K562 (cell line): ENCODE measurements around the gene STX18.

Source experiments
- CBX5 ChIP-seq: IDR thresholded peaks from 2 replicates; pipeline ENCODE4 v1.6.1; 2014; ENCODE audit warnings: low read depth, borderline replicate concordance
- ETV5 ChIP-seq: sonication (generic); formaldehyde crosslinking; IDR thresholded peaks from 2 replicates; pipeline ENCODE4 v1.4.0; 2020; ENCODE audit warnings: low read depth, mild to moderate bottlenecking, missing genetic modification reagents
- JUN ChIP-seq, 2 experiments: sonication (generic) in 1 of 2; formaldehyde crosslinking in 1 of 2; IDR thresholded peaks; 2 replicates each; pipeline versions ENCODE4 v1.6.1 to v1.8.0; 2012 to 2022; ENCODE audit warnings: borderline replicate concordance in 2 of 2, mild to moderate bottlenecking in 2 of 2, improper control_type of control experiment in 1 of 2, low read depth in 1 of 2, low read length in 1 of 2, missing genetic modification reagents in 1 of 2
- KLF10 ChIP-seq: fragments of 250-450 bp; sonication (Bioruptor Pico); IDR thresholded peaks from 2 replicates; pipeline ENCODE4 v1.6.1; 2021; ENCODE audit warnings: matching md5 sums
- KLF16 ChIP-seq: IDR thresholded peaks from 2 replicates; pipeline ENCODE4 v1.6.1; 2016; ENCODE audit warnings: antibody characterized with exemption
- NEUROD1 ChIP-seq: fragments of 150-350 bp; IDR thresholded peaks from 2 replicates; pipeline ENCODE4 v1.6.1; 2014; ENCODE audit warnings: borderline replicate concordance, low read length, low read depth; ENCODE audit not compliant: partially characterized antibody
- SP2 ChIP-seq: IDR thresholded peaks from 2 replicates; pipeline ENCODE4 v1.6.1; 2011; ENCODE audit warnings: mild to moderate bottlenecking, low read depth, low read length, moderate library complexity; ENCODE audit not compliant: poor library complexity, severe bottlenecking; ENCODE audit errors: extremely low read depth
- TEAD1 ChIP-seq, 2 experiments: fragments of 450-650 bp in 1 of 2; sonication (generic) in 1 of 2; formaldehyde crosslinking; IDR thresholded peaks; 2 replicates each; pipeline versions ENCODE4 v1.4.0 to v1.8.0; 2020 to 2022; ENCODE audit warnings: mild to moderate bottlenecking in 2 of 2, missing genetic modification reagents in 1 of 2
- TEAD4 ChIP-seq, 2 experiments: sonication (generic) in 1 of 2; formaldehyde crosslinking in 1 of 2; IDR thresholded peaks; 2 replicates each; pipeline versions ENCODE4 v1.6.1 to v1.8.0; 2012 to 2022; ENCODE audit warnings: borderline replicate concordance in 1 of 2, inconsistent platforms in 1 of 2, low read length in 1 of 2, mild to moderate bottlenecking in 1 of 2, missing genetic modification reagents in 1 of 2
- ZNF696 ChIP-seq: fragments of 250-450 bp; sonication (Bioruptor Pico); conservative IDR thresholded peaks from 2 replicates; pipeline ENCODE4 v1.4.0; 2020; ENCODE audit warnings: mild to moderate bottlenecking, moderate library complexity
- ZNF785 ChIP-seq: fragments of 250-450 bp; sonication (Bioruptor Pico); IDR thresholded peaks from 2 replicates; pipeline ENCODE4 v1.4.0; 2020; ENCODE audit warnings: mild to moderate bottlenecking
- TF ChIP-seq, protein P1 (sequence below): sonication (generic); formaldehyde crosslinking; IDR thresholded peaks from 2 replicates; pipeline ENCODE4 v1.8.1; 2022; ENCODE audit warnings: missing genetic modification reagents
- TF ChIP-seq, protein P2 (sequence below), 3 experiments: IDR thresholded peaks in 2 of 3; conservative IDR thresholded peaks in 1 of 3; 2 replicates each; pipeline ENCODE4 v1.5.1; 2011 to 2012; ENCODE audit warnings: low read length in 3 of 3, mild to moderate bottlenecking in 3 of 3, control low read depth in 2 of 3, improper control_type of control experiment in 1 of 3, inconsistent platforms in 1 of 3, low read depth in 1 of 3, mixed read lengths in 1 of 3, moderate library complexity in 1 of 3; ENCODE audit not compliant: insufficient read depth in 2 of 3

DNA sequence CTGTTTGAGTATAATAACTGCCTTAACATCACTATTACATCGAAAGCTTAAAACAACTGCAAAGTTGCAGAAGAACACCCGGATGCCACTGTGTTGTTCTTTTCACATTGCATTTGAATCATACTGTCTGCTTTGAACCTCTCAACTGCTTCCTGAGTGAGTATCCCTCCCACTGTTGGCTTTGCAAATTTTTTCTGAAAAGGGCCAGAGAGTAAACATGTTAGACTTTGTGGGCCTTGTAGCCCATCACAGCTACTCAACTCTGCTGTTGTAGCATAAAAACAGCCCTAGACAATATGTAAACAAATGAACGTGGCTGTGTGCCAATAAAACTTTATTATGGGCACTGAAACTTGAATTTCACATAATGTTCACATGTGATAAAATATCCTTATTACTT is 78.9 kb downstream of the STX18 start:
- TF ChIP-seq, protein P1, sequence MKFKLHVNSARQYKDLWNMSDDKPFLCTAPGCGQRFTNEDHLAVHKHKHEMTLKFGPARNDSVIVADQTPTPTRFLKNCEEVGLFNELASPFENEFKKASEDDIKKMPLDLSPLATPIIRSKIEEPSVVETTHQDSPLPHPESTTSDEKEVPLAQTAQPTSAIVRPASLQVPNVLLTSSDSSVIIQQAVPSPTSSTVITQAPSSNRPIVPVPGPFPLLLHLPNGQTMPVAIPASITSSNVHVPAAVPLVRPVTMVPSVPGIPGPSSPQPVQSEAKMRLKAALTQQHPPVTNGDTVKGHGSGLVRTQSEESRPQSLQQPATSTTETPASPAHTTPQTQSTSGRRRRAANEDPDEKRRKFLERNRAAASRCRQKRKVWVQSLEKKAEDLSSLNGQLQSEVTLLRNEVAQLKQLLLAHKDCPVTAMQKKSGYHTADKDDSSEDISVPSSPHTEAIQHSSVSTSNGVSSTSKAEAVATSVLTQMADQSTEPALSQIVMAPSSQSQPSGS (CRISPR knock-in tag): no peak
- TF ChIP-seq CBX5 (no peak), ZNF785 (CRISPR knock-in tag) (no peak), TEAD4 (IDR thresholded peaks at IDR 0.05; ENCODE audit: low read length) (no peak), TEAD4 (CRISPR knock-in tag; IDR thresholded peaks at IDR 0.05; ENCODE audit: borderline replicate concordance) (no peak), SP2 (no peak), NEUROD1 (no peak), JUN (IDR thresholded peaks at IDR 0.05; ENCODE audit: borderline replicate concordance, low read depth, low read length) (no peak), JUN (CRISPR knock-in tag; IDR thresholded peaks at IDR 0.05; ENCODE audit: borderline replicate concordance) (no peak), TEAD1 (CRISPR knock-in tag; IDR thresholded peaks at IDR 0.05) (no peak), KLF10 (CRISPR knock-in tag) (no peak), ETV5 (CRISPR knock-in tag) (no peak), KLF16 (no peak), ZNF696 (no peak)
- TF ChIP-seq, protein P2, sequence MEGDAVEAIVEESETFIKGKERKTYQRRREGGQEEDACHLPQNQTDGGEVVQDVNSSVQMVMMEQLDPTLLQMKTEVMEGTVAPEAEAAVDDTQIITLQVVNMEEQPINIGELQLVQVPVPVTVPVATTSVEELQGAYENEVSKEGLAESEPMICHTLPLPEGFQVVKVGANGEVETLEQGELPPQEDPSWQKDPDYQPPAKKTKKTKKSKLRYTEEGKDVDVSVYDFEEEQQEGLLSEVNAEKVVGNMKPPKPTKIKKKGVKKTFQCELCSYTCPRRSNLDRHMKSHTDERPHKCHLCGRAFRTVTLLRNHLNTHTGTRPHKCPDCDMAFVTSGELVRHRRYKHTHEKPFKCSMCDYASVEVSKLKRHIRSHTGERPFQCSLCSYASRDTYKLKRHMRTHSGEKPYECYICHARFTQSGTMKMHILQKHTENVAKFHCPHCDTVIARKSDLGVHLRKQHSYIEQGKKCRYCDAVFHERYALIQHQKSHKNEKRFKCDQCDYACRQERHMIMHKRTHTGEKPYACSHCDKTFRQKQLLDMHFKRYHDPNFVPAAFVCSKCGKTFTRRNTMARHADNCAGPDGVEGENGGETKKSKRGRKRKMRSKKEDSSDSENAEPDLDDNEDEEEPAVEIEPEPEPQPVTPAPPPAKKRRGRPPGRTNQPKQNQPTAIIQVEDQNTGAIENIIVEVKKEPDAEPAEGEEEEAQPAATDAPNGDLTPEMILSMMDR (IDR thresholded peaks at IDR 0.05 in 2 of 3, conservative IDR thresholded peaks at IDR 0.05 in 1 of 3; ENCODE audit: insufficient read depth in 2 of 3, low read depth in 1 of 3, low read length in 3 of 3): no peak
